Activated T-cell treated with anti-CD3 and anti-CD28 coated beads, Interleukin-2, amount 50 U/mL, for 4 hours (primary cell): ENCODE measurements around the gene SEC61A2. TPM values are rescaled to one million over a fixed set of nuclear protein-coding genes. Genes with fewer than 3 reads are reported as not detected.
"Not testable (repeated sequence)": the region's sequence is repeated elsewhere in the genome, so short reads cannot be mapped to it uniquely, and the experiment has no call there.

Experiments
- ATAC-seq, 2 donors: fragments of 200-7000 bp; cut with Tn5 transposase; one replicate each; pipeline ENCODE4 v1.10.0; 2021
- DNase-seq: peaks from one replicate; pipeline ENCODE4 v3.0.0-alpha.2; 2020
- H3K27me3 Mint-ChIP-seq: one replicate; pipeline ENCODE4 v1.8.0; 2021; ENCODE audit warnings: low read depth, mixed read lengths
- H3K36me3 Mint-ChIP-seq: one replicate; pipeline ENCODE4 v1.8.0; 2022; ENCODE audit warnings: mixed read lengths; ENCODE audit not compliant: insufficient read depth
- H3K4me1 Mint-ChIP-seq: one replicate; pipeline ENCODE4 v1.8.0; 2021; ENCODE audit warnings: low read depth, mixed read lengths
- H3K4me3 Mint-ChIP-seq: one replicate; pipeline ENCODE4 v1.8.0; 2021; ENCODE audit warnings: mild to moderate bottlenecking, moderate library complexity, mixed read lengths
- H3K9me3 Mint-ChIP-seq: one replicate; pipeline ENCODE4 v1.8.0; 2021; ENCODE audit warnings: mixed read lengths
- total RNA-seq, 3 donors: library from RNA; stranded (reverse); gene quantifications; one replicate each; pipeline ENCODE4 v1.2.1, GENCODE V29; 2021

The SEC61A2 gene
- total RNA-seq, 3 donors from 2014 or later, result 6.3 to 9.5 (median 9.4) TPM

- DNase-seq (peak; percentile 14), ATAC-seq (peak in 1 of 2 donors; percentile 13)
- Mint-ChIP-seq H3K4me3 (peak overlapping the region; percentile 89), H3K4me1 (peaks cover 21% of the 10 kb centered on the region), H3K36me3 (peaks cover 2% of the 10 kb centered on the region), H3K9me3 (no peaks in the 10 kb centered on the region), H3K27me3 (no peaks in the 10 kb centered on the region)
These were observed 878 bp downstream of the SEC61A2 start for GRCh38 chr10:12130237-12130872.

GRCh38 chr10:12135631-12136030 is 6.2 kb downstream of the SEC61A2 start:
- H3K9me3 Mint-ChIP-seq, result no peaks in the 10 kb centered on the region
- no peak for ATAC-seq
- no peak for DNase-seq

GRCh38 chr10:12140038-12140437 is 10.6 kb downstream of the SEC61A2 start:
- Mint-ChIP-seq H3K27me3 (no peaks in the 10 kb centered on the region), H3K9me3 (no peaks in the 10 kb centered on the region), H3K4me1 (no peaks in the 10 kb centered on the region), H3K4me3 (no peak overlapping the region), H3K36me3 (peaks cover 35% of the 10 kb centered on the region)
- DNase-seq (no peak), ATAC-seq (no peak)

More at GRCh38 chr10:12135631-12136030, 6.2 kb downstream of the SEC61A2 start:
- peaks cover 14% of the 10 kb centered on the region for H3K36me3 Mint-ChIP-seq
- H3K27me3 Mint-ChIP-seq, result no peaks in the 10 kb centered on the region
- peaks cover 10% of the 10 kb centered on the region for H3K4me1 Mint-ChIP-seq
- H3K4me3 Mint-ChIP-seq, result no peak overlapping the region

- no peaks in the 10 kb centered on the region for H3K9me3 Mint-ChIP-seq
- H3K4me3 Mint-ChIP-seq, result no peak overlapping the region
- ATAC-seq (no peak), DNase-seq (no peak)
- H3K27me3 Mint-ChIP-seq, result no peaks in the 10 kb centered on the region
- H3K4me1 Mint-ChIP-seq, result no peaks in the 10 kb centered on the region
- peaks cover 32% of the 10 kb centered on the region for H3K36me3 Mint-ChIP-seq
These were observed 15.1 kb downstream of the SEC61A2 start for GRCh38 chr10:12144538-12144937.

- no peak for ATAC-seq
- Mint-ChIP-seq H3K9me3 (no peaks in the 10 kb centered on the region), H3K27me3 (no peaks in the 10 kb centered on the region), H3K4me3 (no peak overlapping the region), H3K4me1 (no peaks in the 10 kb centered on the region), H3K36me3 (peaks cover 23% of the 10 kb centered on the region)
- DNase-seq, result no peak
These were observed 20.7 kb downstream of the SEC61A2 start for GRCh38 chr10:12150163-12150562.

GRCh38 chr10:12154516-12154915 is 25.0 kb downstream of the SEC61A2 start:
- Mint-ChIP-seq H3K4me1 (no peaks in the 10 kb centered on the region), H3K4me3 (no peak overlapping the region), H3K9me3 (no peaks in the 10 kb centered on the region), H3K36me3 (peaks cover 24% of the 10 kb centered on the region), H3K27me3 (no peaks in the 10 kb centered on the region)
- no peak for ATAC-seq
- no peak for DNase-seq

GRCh38 chr10:12156367-12157123 is 27.1 kb downstream of the SEC61A2 start:
- no peak for ATAC-seq
- H3K4me1 Mint-ChIP-seq, result no peaks in the 10 kb centered on the region
- peaks cover 23% of the 10 kb centered on the region for H3K36me3 Mint-ChIP-seq
- H3K27me3 Mint-ChIP-seq, result no peaks in the 10 kb centered on the region
- H3K4me3 Mint-ChIP-seq, result no peak overlapping the region
- DNase-seq, result no peak
- H3K9me3 Mint-ChIP-seq, result no peaks in the 10 kb centered on the region

- Mint-ChIP-seq H3K27me3 (no peaks in the 10 kb centered on the region), H3K9me3 (no peaks in the 10 kb centered on the region), H3K4me3 (no peak overlapping the region), H3K36me3 (peaks cover 31% of the 10 kb centered on the region), H3K4me1 (no peaks in the 10 kb centered on the region)
- no peak for DNase-seq
- ATAC-seq, result no peak
These were observed 28.6 kb downstream of the SEC61A2 start for GRCh38 chr10:12158111-12158510.

- H3K4me1 Mint-ChIP-seq, result no peaks in the 10 kb centered on the region
- H3K36me3 Mint-ChIP-seq, result peaks cover 35% of the 10 kb centered on the region
- DNase-seq, result no peak
- no peaks in the 10 kb centered on the region for H3K9me3 Mint-ChIP-seq
- H3K4me3 Mint-ChIP-seq, result no peak overlapping the region
- ATAC-seq, result no peak
- H3K27me3 Mint-ChIP-seq, result no peaks in the 10 kb centered on the region
These were observed 31.2 kb downstream of the SEC61A2 start for GRCh38 chr10:12160664-12161063.

- Mint-ChIP-seq H3K4me3 (no peak overlapping the region), H3K27me3 (no peaks in the 10 kb centered on the region), H3K4me1 (no peaks in the 10 kb centered on the region), H3K9me3 (no peaks in the 10 kb centered on the region), H3K36me3 (peaks cover 38% of the 10 kb centered on the region)
- DNase-seq, result no peak
- ATAC-seq, result no peak
These were observed 33.5 kb downstream of the SEC61A2 start for GRCh38 chr10:12162927-12163326.

- H3K9me3 Mint-ChIP-seq, result no peaks in the 10 kb centered on the region
- DNase-seq, result no peak
- no peaks in the 10 kb centered on the region for H3K27me3 Mint-ChIP-seq
- H3K4me3 Mint-ChIP-seq, result no peak overlapping the region
- H3K36me3 Mint-ChIP-seq, result peaks cover 39% of the 10 kb centered on the region
- no peaks in the 10 kb centered on the region for H3K4me1 Mint-ChIP-seq
- ATAC-seq, result no peak
These were observed 34.6 kb downstream of the SEC61A2 start for GRCh38 chr10:12164085-12164484.

GRCh38 chr10:12165036-12165435 is 35.6 kb downstream of the SEC61A2 start:
- Mint-ChIP-seq H3K27me3 (no peaks in the 10 kb centered on the region), H3K36me3 (peaks cover 44% of the 10 kb centered on the region), H3K4me1 (no peaks in the 10 kb centered on the region), H3K9me3 (no peaks in the 10 kb centered on the region), H3K4me3 (no peak overlapping the region)
- ATAC-seq (no peak), DNase-seq (no peak)

- H3K4me1 Mint-ChIP-seq, result no peaks in the 10 kb centered on the region
- no peaks in the 10 kb centered on the region for H3K9me3 Mint-ChIP-seq
- DNase-seq (no peak), ATAC-seq (no peak)
- peaks cover 51% of the 10 kb centered on the region for H3K36me3 Mint-ChIP-seq
- no peaks in the 10 kb centered on the region for H3K27me3 Mint-ChIP-seq
- no peak overlapping the region for H3K4me3 Mint-ChIP-seq
These were observed 36.7 kb downstream of the SEC61A2 start for GRCh38 chr10:12165999-12166775.

- H3K36me3 Mint-ChIP-seq, result peaks cover 43% of the 10 kb centered on the region
- H3K9me3 Mint-ChIP-seq, DNase-seq, H3K4me1 Mint-ChIP-seq, H3K27me3 Mint-ChIP-seq, H3K4me3 Mint-ChIP-seq, ATAC-seq: not testable (repeated sequence)
These were observed 42.0 kb downstream of the SEC61A2 start for GRCh38 chr10:12171512-12171911.
